Right atrium auricular region (tissue), 2 donors: ENCODE measurements around the gene SPAG9. TPM values are rescaled to one million over a fixed set of nuclear protein-coding genes. Genes with fewer than 3 reads are reported as not detected.
"Not testable (repeated sequence)": the region's sequence is repeated elsewhere in the genome, so short reads cannot be mapped to it uniquely, and the experiment has no call there.

Experiments used
- DNase-seq: peaks from one replicate; pipeline ENCODE4 v3.0.0-alpha.2; 2019; ENCODE audit warnings: low spot score
- H3K27ac ChIP-seq, 2 donors: fragments of 200-600 bp; sonication (generic); 1 replicate in 1 of 2; 2 replicates in 1 of 2; pipeline ENCODE4 v1.5.1; 2016 to 2019
- H3K27me3 ChIP-seq, 2 donors: fragments of 200-600 bp; sonication (generic); one replicate each; pipeline versions ENCODE4 v1.5.1 to v1.6.0; 2017 to 2019
- H3K36me3 ChIP-seq: fragments of 200-600 bp; sonication (generic); one replicate; pipeline ENCODE4 v1.5.1; 2016
- H3K4me1 ChIP-seq, 2 donors: fragments of 200-600 bp; sonication (generic); one replicate each; pipeline versions ENCODE4 v1.5.1 to v1.6.0; 2017 to 2019
- H3K4me3 ChIP-seq, 2 donors: fragments of 200-600 bp; sonication (generic); 1 replicate in 1 of 2; 2 replicates in 1 of 2; pipeline ENCODE4 v1.5.1; 2017 to 2019; ENCODE audit warnings: mild to moderate bottlenecking in 1 of 2, moderate library complexity in 1 of 2
- H3K9me3 ChIP-seq, 2 donors: fragments of 200-600 bp; sonication (generic); one replicate each; pipeline ENCODE4 v1.5.1; 2019
- total RNA-seq, 2 donors: library from RNA; depleted of rRNA; stranded (reverse); fragments of >200 nt; gene quantifications; one replicate each; pipeline ENCODE4 v1.1.0, GENCODE V29; 2016
- TF ChIP-seq, protein P1 (sequence below), 2 donors: fragments of 200-600 bp; sonication (generic); IDR thresholded peaks; one replicate each; pipeline ENCODE4 v1.5.1; 2019; ENCODE audit warnings: antibody characterized with exemption in 2 of 2

The SPAG9 gene
- total RNA-seq, 2 donors from 2014 or later: 56.4 to 56.5 TPM

DNA sequence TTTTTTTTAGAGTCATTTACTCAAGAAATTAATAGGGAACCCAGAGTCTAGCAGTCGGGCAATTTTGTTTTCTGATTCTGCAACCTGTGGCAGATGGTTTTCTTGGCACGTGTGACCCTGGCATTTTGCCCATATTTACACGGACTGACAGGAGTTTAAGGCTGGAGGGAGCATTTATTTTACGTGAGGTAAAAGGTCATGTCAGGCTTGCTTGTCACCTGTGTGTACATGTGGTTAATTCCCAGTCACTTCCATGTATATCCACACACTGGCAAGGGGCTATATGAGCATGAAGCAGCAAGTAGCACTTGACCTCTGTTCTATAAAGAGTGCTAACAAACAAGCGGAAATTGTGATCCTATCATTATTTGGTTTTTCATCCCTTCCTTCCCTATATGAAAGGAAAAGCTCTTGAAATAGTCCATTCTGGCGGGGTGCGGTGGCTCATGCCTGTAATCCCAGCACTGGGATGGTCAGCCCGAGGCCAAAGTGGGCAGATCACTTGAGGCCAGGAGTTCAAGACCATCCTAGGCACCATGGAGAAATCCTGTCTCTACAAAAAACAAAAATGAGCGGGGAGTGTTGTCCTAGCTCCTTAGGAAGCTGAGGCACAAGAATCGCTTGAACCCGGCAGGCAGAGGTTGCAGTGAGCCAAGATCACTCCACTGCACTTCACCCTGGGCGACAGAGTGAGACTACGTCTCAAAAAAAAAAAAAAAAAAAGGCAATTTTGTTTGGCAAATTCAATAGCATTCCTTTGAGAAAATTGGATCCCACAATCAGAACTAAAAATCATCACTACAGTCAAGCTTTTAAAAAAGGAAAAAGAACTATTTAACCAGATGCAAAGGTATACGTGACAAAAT is 2.1 kb downstream of the SPAG9 start:
- H3K27ac ChIP-seq: peak overlapping the region; percentile 100
- no peak for DNase-seq
- no peaks in the 10 kb centered on the region for H3K36me3 ChIP-seq
- TF ChIP-seq, protein P1, sequence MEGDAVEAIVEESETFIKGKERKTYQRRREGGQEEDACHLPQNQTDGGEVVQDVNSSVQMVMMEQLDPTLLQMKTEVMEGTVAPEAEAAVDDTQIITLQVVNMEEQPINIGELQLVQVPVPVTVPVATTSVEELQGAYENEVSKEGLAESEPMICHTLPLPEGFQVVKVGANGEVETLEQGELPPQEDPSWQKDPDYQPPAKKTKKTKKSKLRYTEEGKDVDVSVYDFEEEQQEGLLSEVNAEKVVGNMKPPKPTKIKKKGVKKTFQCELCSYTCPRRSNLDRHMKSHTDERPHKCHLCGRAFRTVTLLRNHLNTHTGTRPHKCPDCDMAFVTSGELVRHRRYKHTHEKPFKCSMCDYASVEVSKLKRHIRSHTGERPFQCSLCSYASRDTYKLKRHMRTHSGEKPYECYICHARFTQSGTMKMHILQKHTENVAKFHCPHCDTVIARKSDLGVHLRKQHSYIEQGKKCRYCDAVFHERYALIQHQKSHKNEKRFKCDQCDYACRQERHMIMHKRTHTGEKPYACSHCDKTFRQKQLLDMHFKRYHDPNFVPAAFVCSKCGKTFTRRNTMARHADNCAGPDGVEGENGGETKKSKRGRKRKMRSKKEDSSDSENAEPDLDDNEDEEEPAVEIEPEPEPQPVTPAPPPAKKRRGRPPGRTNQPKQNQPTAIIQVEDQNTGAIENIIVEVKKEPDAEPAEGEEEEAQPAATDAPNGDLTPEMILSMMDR (IDR thresholded peaks at IDR 0.05): no peak
- no peaks in the 10 kb centered on the region for H3K9me3 ChIP-seq
- no peaks in the 10 kb centered on the region for H3K27me3 ChIP-seq
- H3K4me1 ChIP-seq: peaks cover 0 to 37% of the 10 kb centered on the region in 2 donors
- peak overlapping the region; percentile 93 to 97 for H3K4me3 ChIP-seq

DNA sequence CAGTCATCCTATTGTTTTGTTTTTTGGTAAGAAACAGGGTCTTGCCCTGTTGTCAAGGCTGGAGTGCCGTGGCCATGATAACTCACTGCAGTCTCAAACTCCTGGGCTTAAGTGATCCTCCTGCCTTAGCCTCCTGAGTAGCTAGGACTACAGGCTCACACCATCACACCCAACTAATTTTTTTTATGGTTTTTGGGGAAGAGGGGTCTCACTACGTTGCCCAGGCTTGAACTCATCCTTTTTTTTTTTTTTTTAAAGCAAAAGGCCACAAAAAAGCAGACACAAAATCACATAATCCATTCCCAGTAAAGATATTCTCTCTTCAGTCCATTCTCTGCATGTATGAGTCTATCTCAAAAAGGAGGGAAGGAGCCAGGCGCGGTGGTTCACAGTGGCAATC is 5.5 kb downstream of the SPAG9 start:
- no peaks in the 10 kb centered on the region for H3K27me3 ChIP-seq
- H3K27ac ChIP-seq: no peak overlapping the region
- TF ChIP-seq, protein P1 (IDR thresholded peaks at IDR 0.05): no peak
- no peaks in the 10 kb centered on the region for H3K36me3 ChIP-seq
- no peak overlapping the region for H3K4me3 ChIP-seq
- H3K4me1 ChIP-seq: peaks cover 0 to 33% of the 10 kb centered on the region in 2 donors
- H3K9me3 ChIP-seq: no peaks in the 10 kb centered on the region
- DNase-seq: no peak

DNA sequence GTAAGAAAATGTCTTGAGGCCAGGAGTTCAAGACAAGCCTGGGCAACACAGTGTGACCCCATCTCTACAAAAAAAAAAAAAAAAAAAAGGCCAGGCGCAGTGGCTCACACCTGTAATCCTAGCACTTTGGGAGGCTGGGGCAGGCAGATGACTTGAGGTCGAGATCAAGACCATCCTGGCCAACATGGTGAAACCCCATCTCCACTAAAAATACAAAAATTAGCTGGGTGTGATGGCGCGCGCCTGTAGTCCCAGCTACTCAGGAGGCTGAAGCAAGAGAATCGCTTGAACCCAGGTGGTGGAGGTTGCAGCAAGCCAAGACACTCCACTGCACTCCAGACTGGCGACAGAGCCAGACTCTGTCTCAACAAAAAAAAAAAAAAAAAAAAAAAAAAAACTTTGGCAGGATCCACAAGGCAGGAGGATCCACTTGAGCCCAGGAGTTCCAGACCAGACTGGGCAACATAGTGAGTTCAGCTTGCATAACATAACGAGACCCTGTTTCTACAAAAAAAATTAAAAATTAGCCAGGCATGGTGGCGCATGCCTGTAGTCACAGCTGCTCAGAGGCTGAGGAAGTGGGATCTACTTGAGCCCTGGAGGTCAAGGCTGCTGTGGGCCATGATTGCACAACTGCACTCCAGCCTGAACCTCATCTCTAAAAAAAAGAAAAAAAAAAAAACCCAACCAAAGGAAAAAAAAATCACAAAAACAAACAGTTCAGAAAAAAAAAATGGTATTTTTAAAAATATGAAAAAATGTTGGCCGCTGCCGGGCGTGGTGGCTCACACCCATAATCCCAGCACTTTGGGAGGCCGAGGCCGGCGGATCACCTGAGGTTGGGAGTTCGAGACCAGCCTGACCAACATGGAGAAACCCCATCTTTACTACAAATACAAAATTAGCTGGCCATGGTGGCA is 8.1 kb downstream of the SPAG9 start:
- H3K4me1 ChIP-seq: peaks cover 0 to 13% of the 10 kb centered on the region in 2 donors
- not testable (repeated sequence) for H3K4me3 ChIP-seq, H3K36me3 ChIP-seq, H3K27me3 ChIP-seq, H3K9me3 ChIP-seq
- DNase-seq: peak; percentile 79
- peak overlapping the region; percentile 33 to 37 for H3K27ac ChIP-seq

DNA sequence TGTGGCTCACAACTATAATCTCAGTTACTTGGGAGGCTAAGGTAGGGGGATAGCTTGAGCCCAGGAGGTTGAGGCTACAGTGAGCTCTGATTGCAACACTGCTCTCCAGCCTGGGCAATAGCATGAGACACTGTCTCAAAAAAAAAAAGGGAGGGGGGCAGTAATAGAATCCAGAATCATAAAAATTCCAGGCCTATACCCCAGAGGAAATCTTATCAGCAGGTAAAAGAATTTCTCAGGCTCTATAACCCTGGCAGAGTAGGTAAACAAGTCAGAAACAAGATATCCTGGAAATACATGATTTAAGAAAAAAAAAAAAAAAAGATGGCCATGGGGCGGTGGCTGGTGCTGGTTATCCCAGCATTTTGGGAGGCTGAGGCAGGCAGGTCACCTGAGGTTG is 12.9 kb downstream of the SPAG9 start:
- TF ChIP-seq, protein P1 (IDR thresholded peaks at IDR 0.05): no peak
- H3K9me3 ChIP-seq: no peaks in the 10 kb centered on the region
- no peaks in the 10 kb centered on the region for H3K36me3 ChIP-seq
- H3K27ac ChIP-seq: no peak overlapping the region
- DNase-seq: no peak
- no peaks in the 10 kb centered on the region for H3K27me3 ChIP-seq
- H3K4me1 ChIP-seq: peaks cover 0 to 13% of the 10 kb centered on the region in 2 donors
- H3K4me3 ChIP-seq: no peak overlapping the region

DNA sequence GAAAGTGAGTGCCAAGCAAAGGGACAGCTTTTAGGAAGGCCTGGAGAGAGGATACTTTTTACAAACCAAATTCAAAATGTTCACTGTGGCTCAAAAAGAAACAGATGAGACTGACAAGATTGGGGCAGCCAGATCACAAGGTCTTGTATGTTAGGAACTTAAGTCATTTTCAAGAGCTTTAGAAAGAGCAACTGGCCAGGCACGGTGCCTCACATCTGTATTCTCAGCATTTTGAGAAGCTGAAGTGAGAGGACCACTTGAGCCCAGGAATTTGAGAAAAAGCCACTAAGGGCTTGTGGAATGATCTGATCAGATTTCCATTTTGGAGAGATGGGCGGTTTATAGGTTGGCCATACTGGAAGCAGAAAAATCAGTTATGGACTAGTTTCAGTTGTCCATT is 17.2 kb downstream of the SPAG9 start:
- no peaks in the 10 kb centered on the region for H3K27me3 ChIP-seq
- TF ChIP-seq, protein P1 (IDR thresholded peaks at IDR 0.05): no peak
- H3K4me3 ChIP-seq: no peak overlapping the region
- peaks cover 0 to 15% of the 10 kb centered on the region in 2 donors for H3K4me1 ChIP-seq
- H3K36me3 ChIP-seq: no peaks in the 10 kb centered on the region
- no peak overlapping the region for H3K27ac ChIP-seq
- no peaks in the 10 kb centered on the region for H3K9me3 ChIP-seq
- DNase-seq: no peak

DNA sequence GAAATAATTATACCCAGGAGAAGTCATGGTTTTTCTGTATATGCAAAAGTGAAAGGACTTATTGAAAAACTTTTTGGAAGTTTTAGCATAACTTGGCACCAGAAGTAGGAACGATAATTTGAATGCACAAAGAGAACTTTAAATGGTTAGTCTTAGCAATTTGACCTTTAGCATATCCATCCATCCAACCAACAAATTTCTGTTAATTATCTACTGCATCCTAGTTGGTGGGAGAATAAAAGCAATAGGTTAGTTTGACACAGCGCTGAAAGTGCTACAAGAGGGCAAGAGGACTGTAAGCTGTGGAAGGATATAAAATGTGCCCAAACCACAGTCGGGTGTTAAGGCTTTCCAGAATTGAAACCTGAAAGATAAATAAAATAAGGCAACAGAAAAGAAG is 17.6 kb downstream of the SPAG9 start:
- no peak overlapping the region for H3K27ac ChIP-seq
- TF ChIP-seq, protein P1 (IDR thresholded peaks at IDR 0.05): no peak
- DNase-seq: no peak
- peaks cover 0 to 15% of the 10 kb centered on the region in 2 donors for H3K4me1 ChIP-seq
- no peaks in the 10 kb centered on the region for H3K9me3 ChIP-seq
- H3K27me3 ChIP-seq: no peaks in the 10 kb centered on the region
- H3K36me3 ChIP-seq: no peaks in the 10 kb centered on the region
- H3K4me3 ChIP-seq: no peak overlapping the region
